Limb (tissue), 2 donors: Measurements from ENCODE around the gene DEDD2.

Source experiments
- DNase-seq, 2 donors: peaks; one replicate each; pipeline ENCODE4 v3.0.0-alpha.2; 2016; ENCODE audit errors: extremely low spot score in 2 of 2

DEDD2 gene

GRCh38 chr19:42248270-42249148 is 31.0 kb upstream of the DEDD2 start:
- DNase-seq = no peak

DNA sequence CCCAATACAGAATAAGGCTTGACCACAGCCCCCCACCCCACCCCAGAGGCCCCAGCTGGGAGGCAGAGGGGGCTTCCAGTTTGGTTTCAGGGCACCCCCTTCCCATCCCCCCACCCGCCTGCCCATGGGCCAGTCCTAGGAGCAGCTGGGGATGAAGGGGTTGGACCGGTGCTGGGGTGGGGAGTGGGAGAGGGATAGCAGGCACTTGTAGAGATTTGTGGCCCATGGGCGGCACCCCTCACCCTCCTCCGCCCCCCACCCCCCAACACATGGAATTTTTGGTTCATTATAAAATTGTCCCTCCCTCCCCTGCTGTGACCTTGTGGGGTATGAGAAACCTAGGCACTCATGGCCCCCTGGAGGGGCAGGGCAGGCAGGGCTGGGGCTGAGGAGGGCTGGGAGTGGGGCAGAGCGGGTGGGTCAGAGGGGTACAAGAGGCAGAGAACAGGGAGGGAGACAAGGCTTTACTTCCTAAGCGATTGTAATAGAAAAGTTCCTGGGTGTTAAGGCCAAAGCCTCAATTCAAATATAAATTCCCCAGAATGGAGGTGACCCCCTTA is 30.2 kb upstream of the DEDD2 start:
- DNase-seq = no peak

DNA sequence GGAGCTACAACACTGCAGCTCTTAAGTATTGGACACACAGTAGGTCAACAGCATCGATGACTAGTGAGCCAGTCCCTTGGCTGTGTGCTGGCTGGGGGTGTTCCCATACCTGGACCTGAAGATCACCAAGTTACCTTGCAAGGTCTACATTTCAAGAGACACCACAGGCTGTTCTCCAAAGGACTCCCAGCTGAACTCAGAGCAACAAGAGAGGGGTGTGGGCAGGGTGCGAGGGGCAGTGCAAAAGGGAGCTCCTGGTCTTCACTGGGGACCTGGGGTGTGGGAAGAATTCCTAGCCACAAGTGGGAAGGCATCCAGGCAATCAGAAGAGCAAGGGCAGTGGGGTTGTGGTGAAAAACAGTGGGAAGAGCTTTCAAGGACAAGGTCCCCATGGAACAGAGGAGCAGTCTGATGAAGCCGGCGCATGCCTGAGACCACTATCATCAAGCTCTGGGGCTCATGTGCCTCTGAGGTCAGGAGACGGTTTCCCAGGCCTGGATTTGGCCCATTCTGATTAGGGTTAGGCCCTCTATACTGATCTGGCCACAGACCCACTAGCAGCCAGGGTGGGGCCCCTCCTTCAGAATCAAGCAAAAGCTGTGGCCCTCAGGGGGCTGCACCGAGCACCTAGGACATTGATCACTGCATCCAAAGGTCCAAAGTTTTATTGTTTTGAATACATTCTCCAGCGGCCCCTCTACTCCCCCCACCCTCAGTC is 29.6 kb upstream of the DEDD2 start:
- no peak for DNase-seq

GRCh38 chr19:42246143-42246921 is 28.9 kb upstream of the DEDD2 start:
- peak; percentile 33 to 75 for DNase-seq

GRCh38 chr19:42245231-42245630 is 27.8 kb upstream of the DEDD2 start:
- no peak for DNase-seq

DNA sequence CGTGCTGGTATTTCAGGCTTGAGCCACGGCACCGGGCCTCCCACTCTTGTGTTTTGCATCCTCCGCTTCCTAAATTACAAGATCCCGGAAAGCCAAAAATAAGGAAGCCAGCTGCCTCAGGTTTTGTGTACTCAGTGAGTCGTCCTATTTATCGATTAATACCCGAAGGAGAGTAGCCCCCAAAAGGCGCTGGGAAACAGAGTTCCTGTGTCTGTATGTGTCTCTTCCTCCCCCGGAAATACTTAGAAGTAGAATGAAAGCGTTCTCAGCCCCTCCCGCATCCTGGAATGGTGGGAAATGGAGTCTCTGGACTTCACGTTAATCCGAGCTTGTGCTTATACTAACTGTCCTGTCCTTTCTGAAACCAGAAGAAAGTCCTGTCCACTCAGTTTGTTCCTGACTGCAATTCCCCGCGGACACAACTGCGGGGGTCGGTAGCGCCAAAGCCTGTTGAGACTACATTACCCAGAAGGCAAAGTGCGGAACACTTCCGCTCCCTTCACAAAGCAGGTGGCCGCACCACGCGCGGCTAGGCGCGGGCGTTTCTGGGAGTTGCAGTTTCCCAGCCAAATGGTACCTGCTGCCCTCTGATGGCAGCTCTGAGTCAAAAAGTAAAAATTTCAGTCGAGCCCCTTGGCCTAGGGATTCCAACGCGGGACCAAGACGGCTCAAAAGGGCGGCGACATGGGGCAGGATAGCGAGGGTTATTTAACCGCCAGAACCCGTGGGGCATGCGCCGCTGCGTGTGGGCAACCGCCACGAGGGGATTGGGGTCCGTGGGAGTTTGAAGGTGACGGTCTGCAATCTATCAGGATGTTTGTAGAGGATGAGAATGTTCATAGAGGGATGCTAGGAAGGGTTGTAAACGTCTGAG is 27.1 kb upstream of the DEDD2 start:
- peak; percentile 94 to 96 for DNase-seq

DNA sequence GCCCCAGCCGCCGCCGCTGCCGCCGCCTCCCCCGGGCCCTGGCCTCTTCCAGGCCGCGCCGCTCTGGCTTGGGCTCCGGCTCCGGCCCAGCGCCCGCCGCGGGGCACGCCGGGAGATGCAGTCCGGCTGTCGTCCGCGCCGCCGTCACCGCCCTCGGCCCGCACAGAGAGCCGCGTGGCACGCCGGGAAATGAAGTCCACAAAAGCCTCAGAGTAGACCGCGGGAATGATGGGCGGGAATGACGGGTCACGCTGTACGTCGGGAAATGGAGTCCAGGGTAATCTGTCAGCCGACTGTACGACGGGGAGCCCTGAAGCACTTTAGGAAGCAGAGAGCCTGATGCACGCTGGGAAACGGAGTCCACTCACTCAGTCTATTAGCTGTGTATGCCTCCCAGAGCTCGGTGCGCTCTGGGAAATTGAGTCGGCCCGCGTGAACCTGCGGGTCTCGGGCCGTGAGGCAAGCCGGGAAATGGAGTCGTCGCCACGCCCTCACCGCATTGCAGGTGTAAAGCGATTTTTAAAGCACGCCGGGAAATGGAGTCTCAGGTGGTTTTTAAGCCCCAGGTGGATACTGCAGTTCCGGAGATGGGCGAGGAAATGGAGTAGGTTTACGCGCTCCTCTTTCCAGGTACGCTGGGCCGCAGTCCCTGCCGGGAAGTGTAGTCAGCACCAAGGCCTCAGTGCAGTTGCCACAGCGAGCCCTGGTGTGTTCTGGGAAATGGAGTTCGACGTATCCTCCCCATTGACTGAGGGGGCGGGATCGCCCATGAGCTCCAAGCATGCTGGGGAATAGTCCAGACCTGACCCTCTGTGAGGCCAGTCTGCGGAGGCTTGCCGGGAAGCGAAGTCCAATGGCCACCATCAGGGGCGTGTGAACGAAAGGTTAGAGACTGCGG is 25.3 kb upstream of the DEDD2 start, which contains the start of gene GSK3A:
Gene GSK3A (minus strand): TSS at position 91 of the 898 bp plus-strand sequence. CDS start 137 bp downstream, outside the sequence.
- peak; percentile 98 to 99 for DNase-seq

GRCh38 chr19:42242069-42242511 is 24.6 kb upstream of the DEDD2 start:
- no peak for DNase-seq

- DNase-seq = no peak
Observed at GRCh38 chr19:42241279-42241678, 23.8 kb upstream of the DEDD2 start.

DNA sequence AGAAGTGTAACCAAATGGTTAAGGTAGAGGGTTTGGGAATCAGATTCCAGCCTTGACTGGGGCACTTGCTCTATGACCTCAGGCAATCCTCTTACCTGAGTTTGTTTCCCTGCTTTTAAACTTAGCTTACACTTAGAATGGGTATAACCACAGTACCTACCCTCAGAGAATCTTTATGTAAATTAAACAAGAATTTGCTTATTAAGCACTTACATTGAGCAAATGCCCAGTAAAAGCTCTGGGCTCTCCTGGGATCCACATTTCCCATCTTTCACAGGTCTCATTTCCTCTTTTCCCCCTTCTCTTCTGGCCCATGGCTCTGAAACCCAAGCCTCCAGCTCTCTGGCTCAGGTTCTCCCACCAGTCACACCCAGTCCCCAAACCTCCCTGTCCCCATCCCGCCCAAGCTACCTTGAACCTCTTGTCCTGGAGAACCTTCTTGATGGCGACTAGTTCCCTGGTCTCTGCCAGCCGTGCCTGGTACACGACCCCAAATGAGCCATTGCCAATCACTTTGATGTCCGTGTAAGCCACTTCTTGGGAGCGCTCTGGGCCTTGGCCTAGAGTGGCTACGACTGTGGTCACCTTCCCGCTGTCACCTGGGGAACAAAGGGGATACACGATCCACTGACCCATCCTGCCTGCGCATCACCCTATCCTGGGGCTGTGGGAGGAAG is 22.2 kb upstream of the DEDD2 start:
- no peak for DNase-seq

- no peak for DNase-seq
Observed at GRCh38 chr19:42235181-42235580, 17.7 kb upstream of the DEDD2 start.

DNA sequence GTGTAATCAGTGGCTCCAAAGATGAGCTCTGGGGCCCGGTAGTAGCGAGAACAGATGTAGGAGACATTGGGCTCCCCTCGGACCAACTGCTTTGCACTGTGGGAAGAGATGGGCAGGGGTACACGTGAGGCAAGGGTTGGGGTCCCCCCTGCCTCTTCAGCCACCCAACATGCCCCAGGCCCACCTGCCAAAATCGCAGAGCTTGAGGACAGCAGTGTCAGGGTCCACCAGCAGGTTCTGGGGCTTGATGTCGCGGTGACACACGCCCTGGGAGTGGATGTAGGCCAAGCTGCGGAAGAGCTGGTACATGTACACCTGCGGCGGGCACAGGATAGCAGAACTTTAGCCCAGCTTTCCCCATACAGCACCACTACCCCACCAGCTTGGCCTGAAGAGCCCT is 16.9 kb upstream of the DEDD2 start:
- no peak for DNase-seq

GRCh38 chr19:42233678-42234292 is 16.3 kb upstream of the DEDD2 start:
- DNase-seq = no peak

DNA sequence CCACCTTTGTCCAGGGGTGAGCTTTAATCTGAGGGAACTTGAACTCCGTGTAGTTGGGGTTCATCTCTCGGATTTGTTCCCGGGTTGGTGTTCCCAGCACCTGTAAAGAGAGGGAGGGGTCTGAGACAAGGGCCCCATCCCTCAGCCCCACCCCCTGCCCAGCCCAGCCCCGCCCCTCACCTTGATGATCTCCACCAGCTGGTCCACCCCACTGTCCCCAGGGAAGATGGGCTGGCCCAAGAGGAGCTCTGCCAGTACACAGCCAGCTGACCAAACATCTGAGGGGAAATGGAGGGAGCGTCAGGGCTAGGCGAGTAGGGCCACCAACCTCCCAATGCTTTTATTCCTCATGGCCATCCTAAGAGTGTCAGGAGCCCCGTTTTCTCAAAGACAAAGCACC is 15.6 kb upstream of the DEDD2 start:
- no peak for DNase-seq

- DNase-seq = no peak
Observed at GRCh38 chr19:42232435-42232834, 15.0 kb upstream of the DEDD2 start.

- no peak for DNase-seq
Observed at GRCh38 chr19:42230571-42230970, 13.1 kb upstream of the DEDD2 start.

DNA sequence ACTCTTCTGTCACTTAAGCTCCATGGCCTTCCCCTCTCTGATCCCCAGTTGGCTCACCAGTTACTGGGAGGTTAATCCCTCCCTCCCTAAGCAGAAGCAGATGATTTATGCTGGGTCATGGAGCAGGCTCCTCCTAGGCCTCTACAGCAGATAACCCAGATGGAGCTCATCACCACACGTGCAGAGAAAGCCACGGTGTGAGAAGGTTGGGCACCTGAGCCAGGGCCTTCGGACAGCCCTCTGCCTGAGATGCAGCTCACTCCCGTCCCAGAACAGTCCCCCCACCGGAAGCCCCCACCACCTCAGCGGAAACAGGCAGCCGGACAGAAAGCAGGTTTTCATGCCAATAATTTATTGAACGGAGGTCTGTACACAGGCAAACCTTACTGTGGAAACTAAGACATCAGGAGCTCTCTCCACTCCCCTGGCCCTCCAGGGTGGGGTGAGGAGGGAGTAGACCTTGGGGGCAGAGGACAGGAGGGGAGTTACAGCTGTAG is 12.4 kb upstream of the DEDD2 start:
- no peak for DNase-seq

DNA sequence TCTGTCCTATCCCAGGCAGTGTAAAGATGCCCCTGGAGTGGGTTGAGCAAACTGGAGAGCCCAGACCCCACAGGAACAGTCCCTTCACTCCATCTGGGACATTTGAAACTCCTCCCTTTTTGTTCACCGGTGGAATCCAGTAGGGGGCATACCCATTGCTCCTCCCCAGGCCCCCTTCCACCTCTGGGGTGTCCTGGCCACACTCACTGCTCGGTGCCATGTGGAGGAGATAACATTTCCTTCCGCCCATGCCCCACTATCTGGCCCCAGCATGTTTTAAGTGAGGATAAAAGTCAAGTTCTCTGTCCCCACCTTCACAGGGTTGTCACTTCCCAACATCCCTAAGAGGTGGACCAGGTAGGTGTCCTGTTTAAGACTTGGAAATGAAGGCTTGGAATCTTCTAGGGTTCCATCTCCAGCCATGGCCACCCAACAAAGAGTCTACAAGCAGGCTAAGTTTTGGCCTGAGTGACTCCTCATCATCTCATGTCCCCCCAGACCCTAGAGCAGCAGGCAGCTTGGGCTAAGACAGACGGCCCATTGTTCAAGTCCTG is 11.9 kb upstream of the DEDD2 start:
- DNase-seq = no peak
